Measurements from ENCODE around the gene FXYD4.

DNA sequence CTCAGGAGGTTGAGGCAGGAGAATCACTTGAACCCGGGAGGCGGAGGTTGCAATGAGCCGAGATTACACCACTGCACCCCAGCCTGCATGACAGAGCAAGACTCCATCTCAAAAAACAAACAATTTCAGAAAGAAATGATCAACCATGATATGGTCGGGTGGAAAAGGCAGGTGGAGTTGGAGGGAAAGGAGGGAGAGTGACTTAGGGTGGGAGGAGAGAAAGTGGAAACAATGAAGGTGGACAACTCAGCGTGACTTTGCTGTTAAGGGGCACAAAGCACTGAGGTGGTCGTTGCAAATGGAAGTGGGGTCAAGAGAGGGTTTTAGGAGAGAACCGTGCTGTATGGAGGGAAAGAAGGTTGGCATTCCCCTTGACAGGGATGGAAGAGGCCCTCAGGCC, 30.0 kb upstream of the FXYD4 start:
- TF ChIP-seq, protein P1, sequence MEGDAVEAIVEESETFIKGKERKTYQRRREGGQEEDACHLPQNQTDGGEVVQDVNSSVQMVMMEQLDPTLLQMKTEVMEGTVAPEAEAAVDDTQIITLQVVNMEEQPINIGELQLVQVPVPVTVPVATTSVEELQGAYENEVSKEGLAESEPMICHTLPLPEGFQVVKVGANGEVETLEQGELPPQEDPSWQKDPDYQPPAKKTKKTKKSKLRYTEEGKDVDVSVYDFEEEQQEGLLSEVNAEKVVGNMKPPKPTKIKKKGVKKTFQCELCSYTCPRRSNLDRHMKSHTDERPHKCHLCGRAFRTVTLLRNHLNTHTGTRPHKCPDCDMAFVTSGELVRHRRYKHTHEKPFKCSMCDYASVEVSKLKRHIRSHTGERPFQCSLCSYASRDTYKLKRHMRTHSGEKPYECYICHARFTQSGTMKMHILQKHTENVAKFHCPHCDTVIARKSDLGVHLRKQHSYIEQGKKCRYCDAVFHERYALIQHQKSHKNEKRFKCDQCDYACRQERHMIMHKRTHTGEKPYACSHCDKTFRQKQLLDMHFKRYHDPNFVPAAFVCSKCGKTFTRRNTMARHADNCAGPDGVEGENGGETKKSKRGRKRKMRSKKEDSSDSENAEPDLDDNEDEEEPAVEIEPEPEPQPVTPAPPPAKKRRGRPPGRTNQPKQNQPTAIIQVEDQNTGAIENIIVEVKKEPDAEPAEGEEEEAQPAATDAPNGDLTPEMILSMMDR (IDR thresholded peaks at IDR 0.05): no peak
- TF ChIP-seq POLR2A (IDR thresholded peaks at IDR 0.05) (no peak), EP300 (IDR thresholded peaks at IDR 0.05) (no peak)
